ENCODE data around the gene AIG1.

AIG1 gene

DNA sequence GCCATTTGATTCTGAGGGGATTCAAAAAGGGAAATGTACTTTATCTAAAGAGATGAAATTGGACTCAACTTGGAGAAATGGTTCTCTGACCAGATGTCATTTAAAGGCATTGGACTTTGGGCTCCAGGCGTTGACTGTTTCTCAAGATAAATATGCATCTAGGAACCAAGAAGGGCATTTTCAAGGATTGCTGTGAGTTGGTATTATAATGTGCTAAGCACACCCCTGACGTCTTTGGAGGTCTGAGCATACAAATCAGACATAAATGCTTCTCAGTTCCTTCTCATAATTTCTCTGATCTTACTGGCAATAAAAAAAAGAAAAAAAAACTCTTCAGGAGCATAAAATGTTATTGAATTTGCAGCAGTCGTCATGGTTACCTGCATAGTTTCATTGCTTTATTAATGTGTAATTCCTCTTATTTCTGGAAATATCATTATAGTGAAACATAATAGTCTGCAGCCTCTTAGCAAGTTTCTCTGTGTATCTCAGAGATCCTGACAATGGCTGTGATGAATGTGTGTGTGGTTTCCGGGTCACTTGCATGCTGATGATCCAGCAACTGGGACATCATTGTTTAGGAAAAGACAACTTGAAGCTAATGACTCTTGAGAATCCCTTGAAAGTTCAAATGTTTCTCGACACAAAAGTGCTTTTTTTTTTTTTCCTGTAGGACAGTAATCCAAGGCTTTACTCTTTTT lies 136.0 kb downstream of the AIG1 start:
- no peak overlapping the region for H3K9ac ChIP-seq (ENCODE audit: insufficient read length)
- TF ChIP-seq POLR2AphosphoS5 (IDR thresholded peaks at IDR 0.05; ENCODE audit: borderline replicate concordance, low read depth, low read length) (no peak), FOXP2 (optimal IDR thresholded peaks at IDR 0.05; ENCODE audit: control extremely low read depth, extremely low read length, insufficient read depth) (no peak), EZH2 (IDR thresholded peaks at IDR 0.05) (no peak)
- H3K9me3 ChIP-seq (ENCODE audit: low read depth, low read length), result no peaks in the 10 kb centered on the region
- no peaks in the 10 kb centered on the region for H3K36me3 ChIP-seq (ENCODE audit: insufficient read depth, low read length)
- DNase-seq (ENCODE audit: low read depth, low spot score), result no peak
- H3K4me3 ChIP-seq, result no peak overlapping the region
- H3K27ac ChIP-seq, result no peak overlapping the region

DNA sequence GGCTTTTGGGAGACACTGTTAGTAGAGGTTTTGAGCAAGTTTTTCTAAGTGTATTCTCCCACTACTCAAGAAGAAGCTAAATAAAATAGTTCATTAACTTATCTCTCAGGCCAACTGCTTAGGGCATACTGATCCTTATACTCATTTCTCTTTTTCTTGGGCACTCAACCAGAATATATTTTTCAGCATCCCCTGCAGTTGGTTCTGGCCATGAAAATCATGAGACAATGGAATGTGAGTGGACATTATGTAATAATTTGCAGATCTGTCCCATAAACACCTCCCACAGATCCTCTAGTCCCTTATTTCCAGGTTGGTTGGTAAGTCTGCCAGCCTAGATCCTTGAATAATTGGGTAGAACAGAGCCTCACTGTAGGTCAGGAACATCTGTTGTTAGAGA lies 136.7 kb downstream of the AIG1 start:
- Histone ChIP-seq H3K36me3 (ENCODE audit: insufficient read depth, low read length) (no peaks in the 10 kb centered on the region), H3K27ac (no peak overlapping the region), H3K9me3 (ENCODE audit: low read depth, low read length) (no peaks in the 10 kb centered on the region), H3K9ac (ENCODE audit: insufficient read length) (no peak overlapping the region), H3K4me3 (no peak overlapping the region)
- TF ChIP-seq EZH2 (IDR thresholded peaks at IDR 0.05) (no peak), FOXP2 (optimal IDR thresholded peaks at IDR 0.05; ENCODE audit: control extremely low read depth, extremely low read length, insufficient read depth) (no peak), POLR2AphosphoS5 (IDR thresholded peaks at IDR 0.05; ENCODE audit: borderline replicate concordance, low read depth, low read length) (no peak)
- no peak for DNase-seq (ENCODE audit: low read depth, low spot score)

DNA sequence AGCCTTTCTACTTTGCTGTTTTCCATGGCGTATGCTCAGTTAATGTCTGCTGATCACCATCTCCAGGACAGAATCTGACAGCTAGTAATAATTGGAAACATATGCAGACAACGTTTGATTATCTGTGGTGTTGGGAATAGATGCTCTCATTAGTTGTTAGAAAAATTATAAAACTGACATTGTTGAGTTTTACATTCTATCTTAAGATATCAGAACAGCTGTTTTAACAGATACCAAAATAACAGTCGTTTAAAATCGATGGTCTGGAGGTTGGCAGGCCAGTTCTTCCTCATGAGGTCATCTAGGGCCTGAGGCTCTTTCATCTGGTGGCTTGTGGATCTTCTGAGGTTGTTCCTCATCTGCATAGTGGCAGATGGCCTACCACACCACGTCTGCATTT lies 137.6 kb downstream of the AIG1 start:
- TF ChIP-seq POLR2AphosphoS5 (IDR thresholded peaks at IDR 0.05; ENCODE audit: borderline replicate concordance, low read depth, low read length) (no peak), FOXP2 (optimal IDR thresholded peaks at IDR 0.05; ENCODE audit: control extremely low read depth, extremely low read length, insufficient read depth) (no peak), EZH2 (IDR thresholded peaks at IDR 0.05) (no peak)

DNA sequence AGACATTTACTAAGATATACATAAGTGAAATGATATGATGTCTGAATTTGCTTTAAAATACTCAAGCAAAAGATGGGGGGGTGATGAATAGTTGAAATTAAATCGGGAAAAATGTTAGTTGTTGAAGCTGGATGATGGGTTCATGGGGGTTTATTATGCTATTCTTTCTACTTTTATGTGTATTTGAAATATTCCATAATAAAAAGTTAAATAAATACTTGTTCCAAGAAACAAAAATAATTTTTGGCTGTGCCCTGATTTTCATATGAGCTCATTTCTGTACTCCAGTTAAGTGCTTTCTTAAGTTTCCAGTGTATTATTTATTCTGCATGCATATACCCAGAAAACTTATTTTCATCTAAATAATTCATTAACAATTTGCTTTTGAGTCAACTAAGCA lies 138.6 kb downstream of the AIG1 start:
- no peak overlapping the region for H3K27ac ChIP-seq
- no peaks in the 10 kb centered on the region for H3K9me3 ChIP-seq (ENCODE audit: low read depth, low read length)
- TF ChIP-seq EZH2 (IDR thresholded peaks at IDR 0.05), result no peak
- TF ChIP-seq FOXP2 (optimal IDR thresholded peaks at IDR 0.05; ENCODE audit: control extremely low read depth, extremely low read length, insufficient read depth), result no peak
- TF ChIP-seq POLR2AphosphoS5 (IDR thresholded peaks at IDR 0.05; ENCODE audit: borderline replicate concordance, low read depth, low read length), result no peak
- DNase-seq (ENCODE audit: low read depth, low spot score), result no peak
- no peaks in the 10 kb centered on the region for H3K36me3 ChIP-seq (ENCODE audit: insufficient read depth, low read length)
- no peak overlapping the region for H3K4me3 ChIP-seq
- no peak overlapping the region for H3K9ac ChIP-seq (ENCODE audit: insufficient read length)

More for the DNA sequence above, 137.6 kb downstream of the AIG1 start:
- H3K27ac ChIP-seq, result no peak overlapping the region
- no peak overlapping the region for H3K4me3 ChIP-seq
- no peaks in the 10 kb centered on the region for H3K9me3 ChIP-seq (ENCODE audit: low read depth, low read length)
- H3K36me3 ChIP-seq (ENCODE audit: insufficient read depth, low read length), result no peaks in the 10 kb centered on the region
- no peak overlapping the region for H3K9ac ChIP-seq (ENCODE audit: insufficient read length)
- no peak for DNase-seq (ENCODE audit: low read depth, low spot score)

DNA sequence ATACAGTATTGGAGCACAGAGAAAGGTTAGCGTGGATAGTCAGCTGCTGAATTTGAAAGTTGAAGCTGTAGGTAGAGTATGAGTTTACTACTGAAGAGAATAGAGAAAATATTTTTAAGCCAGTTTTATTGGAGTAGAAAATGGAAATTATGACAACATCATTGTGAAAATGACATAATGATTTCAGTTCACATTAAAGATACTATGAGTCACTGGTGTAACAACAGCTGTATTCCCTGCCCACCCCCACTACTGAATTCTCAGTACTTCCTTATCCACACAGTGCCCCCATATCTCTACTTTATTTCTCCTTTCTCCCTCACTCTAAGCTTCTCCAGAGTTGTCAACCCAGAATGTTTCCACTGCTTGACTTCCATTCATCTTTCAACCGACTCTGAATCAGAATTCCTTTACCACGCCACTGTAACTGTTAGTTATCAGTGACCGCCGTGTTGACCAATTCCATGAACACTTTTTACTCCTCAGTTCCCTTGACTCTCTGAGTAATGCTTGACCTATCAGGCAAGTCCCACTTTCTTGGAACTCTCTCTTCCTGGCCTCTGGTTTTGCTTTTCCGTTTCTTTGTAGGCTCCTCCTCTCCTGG lies 139.6 kb downstream of the AIG1 start:
- H3K27ac ChIP-seq, result no peak overlapping the region
- no peak for DNase-seq (ENCODE audit: low read depth, low spot score)
- no peak overlapping the region for H3K9ac ChIP-seq (ENCODE audit: insufficient read length)
- H3K4me3 ChIP-seq, result no peak overlapping the region
- TF ChIP-seq POLR2AphosphoS5 (IDR thresholded peaks at IDR 0.05; ENCODE audit: borderline replicate concordance, low read depth, low read length) (no peak), EZH2 (IDR thresholded peaks at IDR 0.05) (no peak), FOXP2 (optimal IDR thresholded peaks at IDR 0.05; ENCODE audit: control extremely low read depth, extremely low read length, insufficient read depth) (no peak)
- H3K36me3 ChIP-seq (ENCODE audit: insufficient read depth, low read length), result no peaks in the 10 kb centered on the region
- H3K9me3 ChIP-seq (ENCODE audit: low read depth, low read length), result no peaks in the 10 kb centered on the region

DNA sequence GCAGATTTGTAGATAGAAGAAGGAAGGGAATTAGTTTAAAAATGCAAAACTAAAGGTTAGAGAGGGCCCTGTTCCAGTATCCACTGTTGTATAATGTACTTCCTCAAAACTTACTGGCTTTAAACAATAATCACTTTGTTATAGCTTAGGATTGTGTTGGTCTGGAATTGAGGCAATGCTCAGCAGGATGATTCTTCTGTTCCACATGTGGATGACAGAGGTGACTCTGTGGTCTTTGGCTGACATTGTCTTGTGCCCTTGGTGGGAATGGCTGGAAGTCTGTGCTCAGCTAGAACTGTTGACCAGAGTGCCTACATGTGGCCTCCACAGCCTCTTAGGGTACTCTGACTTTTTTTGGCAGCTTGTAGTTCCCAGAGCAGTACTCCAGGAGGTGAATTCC lies 143.4 kb downstream of the AIG1 start:
- no peak for TF ChIP-seq EZH2 (IDR thresholded peaks at IDR 0.05)
- TF ChIP-seq FOXP2 (optimal IDR thresholded peaks at IDR 0.05; ENCODE audit: control extremely low read depth, extremely low read length, insufficient read depth), result no peak
- TF ChIP-seq POLR2AphosphoS5 (IDR thresholded peaks at IDR 0.05; ENCODE audit: borderline replicate concordance, low read depth, low read length), result no peak
- DNase-seq (ENCODE audit: low read depth, low spot score), result no peak
- Histone ChIP-seq H3K9me3 (ENCODE audit: low read depth, low read length) (no peaks in the 10 kb centered on the region), H3K27ac (no peak overlapping the region), H3K36me3 (ENCODE audit: insufficient read depth, low read length) (no peaks in the 10 kb centered on the region), H3K9ac (ENCODE audit: insufficient read length) (no peak overlapping the region), H3K4me3 (no peak overlapping the region)

DNA sequence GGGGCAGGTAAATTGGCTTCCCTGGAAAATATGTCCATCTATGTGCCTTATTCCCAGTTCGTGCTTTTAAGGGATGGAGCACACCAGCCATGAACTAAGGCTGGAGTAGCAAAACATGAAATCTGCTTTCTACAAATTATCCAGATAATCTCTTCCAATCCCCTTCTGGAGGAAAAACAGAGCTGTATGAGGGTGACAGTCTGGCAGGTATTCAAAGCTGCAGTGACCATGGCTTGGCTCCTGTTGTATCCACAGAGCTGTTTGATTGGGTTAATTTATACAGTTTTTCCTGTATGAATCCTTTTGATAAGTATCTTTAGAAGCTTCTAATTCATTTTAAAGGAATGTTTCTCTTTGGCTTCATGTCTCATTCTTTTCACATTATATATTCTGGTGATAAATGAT lies 144.4 kb downstream of the AIG1 start:
- Histone ChIP-seq H3K9ac (ENCODE audit: insufficient read length) (no peak overlapping the region), H3K27ac (no peak overlapping the region), H3K4me3 (no peak overlapping the region), H3K9me3 (ENCODE audit: low read depth, low read length) (no peaks in the 10 kb centered on the region), H3K36me3 (ENCODE audit: insufficient read depth, low read length) (no peaks in the 10 kb centered on the region)
- no peak for DNase-seq (ENCODE audit: low read depth, low spot score)
- TF ChIP-seq FOXP2 (optimal IDR thresholded peaks at IDR 0.05; ENCODE audit: control extremely low read depth, extremely low read length, insufficient read depth) (no peak), EZH2 (IDR thresholded peaks at IDR 0.05) (no peak), POLR2AphosphoS5 (IDR thresholded peaks at IDR 0.05; ENCODE audit: borderline replicate concordance, low read depth, low read length) (no peak)

DNA sequence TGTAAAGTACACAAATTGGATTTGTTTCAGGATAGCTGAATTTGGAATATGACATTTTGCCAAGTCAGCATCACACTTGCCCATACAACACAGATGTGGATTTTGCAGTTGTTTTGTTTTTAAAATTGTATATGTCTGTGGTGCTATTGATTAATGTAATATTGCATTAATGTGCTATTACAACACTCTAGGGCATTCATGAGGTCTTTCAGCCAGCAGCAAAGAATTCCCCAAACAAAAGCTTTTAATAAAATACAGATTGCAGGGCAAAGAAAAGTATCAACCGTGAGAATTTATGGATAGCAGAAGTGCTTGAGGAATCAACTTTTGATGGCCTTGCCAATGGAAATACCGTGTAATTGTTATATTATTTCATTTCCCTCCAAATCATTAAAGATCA lies 144.9 kb downstream of the AIG1 start:
- H3K36me3 ChIP-seq (ENCODE audit: insufficient read depth, low read length), result no peaks in the 10 kb centered on the region
- no peak for DNase-seq (ENCODE audit: low read depth, low spot score)
- TF ChIP-seq EZH2 (IDR thresholded peaks at IDR 0.05) (no peak), POLR2AphosphoS5 (IDR thresholded peaks at IDR 0.05; ENCODE audit: borderline replicate concordance, low read depth, low read length) (no peak), FOXP2 (optimal IDR thresholded peaks at IDR 0.05; ENCODE audit: control extremely low read depth, extremely low read length, insufficient read depth) (no peak)
- H3K9ac ChIP-seq (ENCODE audit: insufficient read length), result no peak overlapping the region
- no peak overlapping the region for H3K4me3 ChIP-seq
- H3K27ac ChIP-seq, result no peak overlapping the region
- H3K9me3 ChIP-seq (ENCODE audit: low read depth, low read length), result no peaks in the 10 kb centered on the region

Data from SK-N-MC (cell line).